HG03457 (cell line): Measurements from ENCODE around the gene CD300H.

Source experiments
- ATAC-seq: cut with Tn5 transposase; IDR thresholded peaks from one replicate; pipeline ENCODE4 v1.9.1; 2021; ENCODE audit warnings: moderate number of reproducible peaks; ENCODE audit not compliant: unreplicated experiment

Gene CD300H

DNA sequence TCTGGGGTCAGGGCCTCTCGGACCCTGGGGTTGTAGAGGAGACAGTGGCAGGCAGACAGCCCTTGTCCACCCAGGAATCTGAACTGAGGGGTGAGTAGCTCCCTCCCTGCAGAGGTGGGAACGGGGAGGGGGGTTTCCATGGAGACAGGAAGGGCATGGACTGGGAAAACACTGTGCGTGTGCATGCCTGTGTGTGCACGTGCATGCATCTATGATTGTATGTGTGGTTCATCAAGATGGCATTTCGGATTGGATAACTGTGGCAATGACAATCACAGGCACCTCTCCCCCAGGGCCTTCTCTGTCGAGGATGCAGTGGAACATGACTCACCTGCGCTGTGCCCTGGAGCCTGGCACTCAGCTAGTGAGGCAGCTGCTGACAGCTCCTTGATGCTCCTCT lies 15.3 kb downstream of the CD300H start:
- ATAC-seq, result no peak

- no peak for ATAC-seq
These were observed 16.7 kb downstream of the CD300H start for GRCh38 chr17:74550602-74551001.

GRCh38 chr17:74549343-74549742 lies 18.0 kb downstream of the CD300H start:
- ATAC-seq, result no peak

DNA sequence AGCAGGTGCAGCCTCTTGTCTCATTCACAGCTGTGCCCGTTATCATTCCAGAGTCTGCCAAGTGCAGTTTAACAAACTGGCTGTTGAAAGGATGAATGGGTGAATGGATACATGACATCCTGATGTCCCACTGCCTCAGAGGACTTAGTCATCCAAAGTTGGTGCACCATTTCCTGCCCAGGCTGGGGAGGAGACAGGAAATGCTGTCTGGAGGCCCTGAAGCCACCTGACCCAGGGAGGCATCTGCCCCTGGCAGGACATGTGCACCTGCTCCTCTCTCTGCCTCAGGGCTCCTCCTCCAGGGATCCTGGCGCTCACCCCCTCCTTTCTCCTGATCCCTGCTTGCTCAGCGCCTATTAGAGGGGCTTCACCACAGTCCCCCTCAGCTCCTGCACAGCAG lies 19.6 kb downstream of the CD300H start:
- ATAC-seq, result no peak

DNA sequence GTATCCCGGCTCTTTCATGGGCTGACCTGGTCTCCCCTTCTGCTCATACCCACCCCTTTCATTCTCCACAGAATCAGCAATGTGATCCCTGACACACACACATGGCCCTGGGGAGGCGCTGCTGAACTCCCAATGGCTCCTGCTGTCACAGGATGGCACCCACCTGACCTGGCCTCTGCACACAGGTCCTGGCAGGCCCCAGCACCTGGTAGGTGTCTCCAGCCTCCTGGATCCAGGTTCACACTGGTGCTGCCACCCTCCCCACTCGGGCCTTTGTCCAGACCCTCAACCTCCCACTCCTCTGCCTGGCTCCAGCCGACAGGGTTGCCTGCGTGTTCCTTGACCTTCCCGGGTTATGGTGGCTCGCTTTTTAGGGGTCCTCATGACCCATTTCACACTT lies 20.0 kb downstream of the CD300H start:
- ATAC-seq, result no peak

- ATAC-seq, result no peak
These were observed 20.7 kb downstream of the CD300H start for GRCh38 chr17:74546586-74546985.

GRCh38 chr17:74545843-74546230 lies 21.5 kb downstream of the CD300H start, which contains the start of gene CD300C:
TSS of gene CD300C (minus strand) at chr17:74546115. CDS start at chr17:74545782, 333 bp downstream.
- no peak for ATAC-seq

GRCh38 chr17:74544991-74545842 lies 22.1 kb downstream of the CD300H start:
- no peak for ATAC-seq

- ATAC-seq, result no peak
These were observed 23.2 kb downstream of the CD300H start for GRCh38 chr17:74543891-74544760.

DNA sequence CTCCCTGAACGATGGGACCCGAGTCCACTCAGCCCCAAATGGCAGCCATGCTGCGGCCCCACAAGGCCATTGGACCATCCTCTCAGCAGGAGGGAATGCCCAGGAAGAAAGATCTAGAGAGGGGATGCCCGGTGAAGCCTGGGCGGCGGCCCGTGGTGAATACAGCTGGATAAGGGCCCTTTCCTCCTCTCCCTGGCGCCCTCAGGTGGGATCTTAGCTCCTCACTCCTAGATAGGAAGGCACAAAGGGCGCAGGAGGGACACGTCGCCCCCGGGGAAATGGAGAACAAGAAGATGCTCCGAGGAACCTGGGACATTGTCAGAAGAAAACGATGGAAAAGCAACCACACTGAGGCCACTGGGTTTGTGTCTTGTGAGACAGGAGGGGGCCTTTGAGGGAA lies 23.9 kb downstream of the CD300H start:
- no peak for ATAC-seq

DNA sequence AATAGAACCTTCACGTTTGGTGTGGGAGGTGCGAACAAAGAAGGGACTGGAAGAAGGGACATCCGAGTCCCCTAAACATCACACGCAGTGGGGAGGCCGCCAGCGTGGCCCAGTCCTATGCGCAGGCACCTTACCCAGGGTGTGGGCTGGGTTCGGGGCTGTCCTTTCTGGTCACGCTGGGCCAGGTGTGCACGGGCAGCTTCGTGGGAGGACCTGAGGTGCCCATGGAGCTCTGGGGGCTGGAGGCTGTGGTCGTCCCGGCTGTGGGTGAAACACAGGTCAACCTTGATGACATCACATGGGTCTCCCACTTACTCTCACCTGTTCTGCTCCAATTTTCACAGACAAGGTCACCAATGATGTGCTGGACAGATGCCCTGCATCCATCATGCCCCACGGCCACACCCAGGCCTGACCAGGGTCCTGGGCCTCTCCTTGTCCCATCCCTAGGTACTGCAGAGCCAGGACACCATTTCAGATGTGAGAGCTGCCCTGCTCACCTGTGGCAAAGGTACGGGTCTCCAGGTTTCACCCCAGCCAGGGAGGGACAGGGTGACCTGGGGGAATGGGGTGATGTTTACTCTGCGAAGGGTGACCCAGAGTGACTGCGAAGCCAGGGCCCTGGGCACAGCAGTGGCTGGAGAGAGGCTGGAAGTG lies 24.5 kb downstream of the CD300H start:
- ATAC-seq, result no peak

DNA sequence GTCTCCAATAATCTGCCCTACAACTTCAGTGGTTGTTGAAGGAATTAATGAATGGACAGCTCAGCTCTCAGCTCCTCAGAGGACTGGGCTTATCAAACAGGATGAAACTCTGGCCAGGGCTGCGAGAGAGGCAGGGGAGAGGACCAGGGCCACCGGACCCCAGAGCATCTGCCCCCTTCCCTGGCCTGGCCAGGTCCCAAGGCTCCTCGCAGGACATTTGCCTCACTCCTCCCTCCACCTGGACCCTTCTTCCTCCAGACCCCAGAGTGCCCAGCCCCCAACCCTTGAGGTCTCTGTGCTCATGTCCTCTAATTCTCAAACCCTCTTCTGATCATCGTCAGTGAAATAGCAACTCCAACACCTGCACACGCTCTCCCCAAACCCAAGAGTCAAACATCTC lies 25.1 kb downstream of the CD300H start:
- no peak for ATAC-seq

- ATAC-seq, result no peak
These were observed 25.9 kb downstream of the CD300H start for GRCh38 chr17:74541176-74542111.

- ATAC-seq, result no peak
These were observed 28.0 kb downstream of the CD300H start for GRCh38 chr17:74539281-74539820.

GRCh38 chr17:74536890-74537289 lies 30.4 kb downstream of the CD300H start:
- no peak for ATAC-seq

DNA sequence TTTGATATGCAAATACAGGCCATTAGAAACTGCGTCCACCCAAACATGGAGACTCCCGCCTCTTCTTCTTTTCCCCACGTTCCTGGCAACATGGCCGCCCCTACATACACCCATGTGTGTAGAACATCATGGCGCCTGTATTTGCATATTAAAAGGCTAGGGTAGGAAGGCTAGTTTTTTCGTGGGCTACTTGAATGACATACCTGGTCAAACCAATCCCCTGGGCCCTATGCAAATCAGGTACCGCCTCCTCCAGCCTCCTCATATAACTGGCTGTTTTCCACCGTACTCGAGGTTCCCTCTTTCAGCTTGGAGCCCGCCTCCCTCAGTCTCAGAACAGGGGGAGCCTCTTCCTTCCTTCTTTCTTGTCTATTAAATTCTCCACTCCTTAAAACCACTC lies 35.2 kb downstream of the CD300H start:
- ATAC-seq, result no peak

GRCh38 chr17:74531231-74531761 lies 36.0 kb downstream of the CD300H start, which contains the start of gene CD300LB:
TSS of gene CD300LB (minus strand) at chr17:74531475. CDS start at chr17:74531350, 125 bp downstream.
- ATAC-seq, result no peak

DNA sequence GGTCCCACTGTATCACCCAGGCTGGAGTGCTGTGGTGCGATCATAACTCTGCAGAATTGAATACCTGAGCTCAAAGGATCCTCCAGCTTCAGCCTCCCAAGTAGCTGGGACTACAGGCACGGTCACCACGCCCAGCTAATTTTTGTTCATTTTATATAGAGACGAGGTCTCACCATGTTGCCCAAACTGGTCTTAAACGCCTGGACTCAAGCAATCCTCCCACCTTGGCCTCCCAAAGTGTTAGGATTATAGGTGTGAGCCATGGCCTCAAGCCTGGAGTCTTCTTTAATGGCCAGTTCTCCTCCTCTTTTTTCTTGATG lies 36.5 kb downstream of the CD300H start:
- ATAC-seq, result no peak

- no peak for ATAC-seq
These were observed 38.1 kb downstream of the CD300H start for GRCh38 chr17:74529243-74529642.
